ENCODE data around the gene NSL1. TPM values are rescaled to one million over a fixed set of nuclear protein-coding genes. Genes with fewer than 3 reads are reported as not detected.
"Not testable (repeated sequence)": the region's sequence is repeated elsewhere in the genome, so short reads cannot be mapped to it uniquely, and the experiment has no call there.

Gene NSL1
- total RNA-seq, 1 donor from 2014 or later, result 25.3 TPM

DNA sequence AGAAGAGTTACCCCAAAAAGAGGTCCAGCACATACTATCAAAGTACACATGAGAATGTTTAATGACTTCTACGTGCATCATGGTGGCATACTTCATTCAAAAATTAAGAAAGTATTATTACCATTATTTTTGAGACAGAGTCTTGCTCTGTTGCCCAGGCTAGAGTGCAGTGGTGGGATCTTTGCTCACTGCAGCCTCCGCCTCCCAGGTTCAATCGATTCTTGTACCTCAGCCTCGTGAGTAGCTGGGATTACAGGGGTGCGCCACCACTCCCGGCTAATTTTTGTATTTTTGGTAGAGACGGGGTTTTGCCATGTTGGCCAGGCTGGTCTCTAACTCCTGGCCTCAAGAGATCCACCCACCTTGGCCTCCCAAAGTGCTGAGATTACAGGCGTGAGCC is 79.6 kb downstream of the NSL1 start:
- DNase-seq (ENCODE audit: low read depth in 2 of 2), result not testable (repeated sequence)

DNA sequence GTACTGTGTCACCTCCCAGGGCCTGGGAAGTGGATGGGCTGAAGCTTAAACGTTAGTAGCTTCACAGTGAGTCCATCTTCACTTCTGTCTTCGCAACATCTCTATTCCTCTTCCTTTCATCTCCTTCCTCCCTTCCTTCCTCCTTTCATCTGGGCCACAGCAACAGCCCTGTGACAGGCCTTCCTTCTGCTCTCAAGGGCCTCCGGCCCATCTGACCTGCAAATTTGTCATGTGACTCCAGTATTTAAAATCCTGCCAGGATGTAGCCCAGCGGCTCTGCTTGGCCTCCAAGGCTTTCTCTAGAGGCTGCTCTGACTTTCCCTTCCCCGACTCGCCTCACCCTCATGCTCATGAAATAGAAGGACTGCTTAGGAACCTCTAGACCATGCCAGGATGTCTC is 81.0 kb downstream of the NSL1 start:
- no peak for DNase-seq (ENCODE audit: low read depth in 2 of 2)

DNA sequence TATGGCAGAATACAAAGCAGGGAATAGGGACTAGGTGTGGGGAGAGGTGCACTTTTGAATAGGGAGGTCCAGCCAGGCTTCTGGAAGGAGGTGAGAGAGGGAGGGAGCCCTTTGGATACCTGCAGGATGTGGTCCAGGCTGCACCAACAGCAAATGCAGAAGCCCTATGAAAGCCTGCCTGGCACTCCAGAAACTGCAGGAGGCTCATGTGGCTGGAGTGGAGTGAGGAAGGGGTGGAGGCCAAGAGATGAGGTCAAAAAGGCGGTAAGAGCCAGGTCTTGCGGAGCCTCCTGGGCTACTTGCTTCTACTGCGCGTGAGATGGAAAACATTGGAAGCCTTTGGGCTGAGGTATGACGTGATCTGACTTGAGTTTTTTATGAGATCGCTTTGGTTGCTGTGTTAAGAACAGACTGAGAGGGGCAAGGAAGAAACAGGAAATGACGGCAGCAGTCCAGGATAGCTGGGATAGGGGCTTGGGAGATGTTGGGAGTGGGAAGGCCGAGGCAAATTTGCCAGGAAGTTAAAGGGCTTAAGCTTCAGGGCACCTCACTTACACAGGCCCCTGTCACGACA is 87.5 kb downstream of the NSL1 start:
- DNase-seq (ENCODE audit: low read depth in 2 of 2), result no peak

DNA sequence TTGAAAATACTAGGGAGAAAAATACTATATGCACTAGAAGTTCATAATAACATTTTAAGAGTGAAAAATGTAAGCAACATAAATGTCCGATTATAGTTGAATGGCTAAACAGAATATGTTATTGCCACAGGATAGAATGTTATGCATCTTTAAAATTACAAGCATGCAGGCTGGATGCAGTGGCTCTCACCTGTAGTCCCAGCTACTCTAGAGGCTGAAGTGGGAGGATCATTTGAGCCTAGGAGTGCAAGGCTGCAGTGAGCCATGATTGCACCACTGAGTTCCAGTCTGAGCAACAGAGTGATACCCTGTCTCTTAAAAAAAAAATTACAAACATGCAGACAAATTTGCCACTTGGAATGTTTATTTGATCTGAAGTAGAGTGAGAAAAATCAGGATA is 88.9 kb downstream of the NSL1 start:
- DNase-seq (ENCODE audit: low read depth in 2 of 2), result no peak

DNA sequence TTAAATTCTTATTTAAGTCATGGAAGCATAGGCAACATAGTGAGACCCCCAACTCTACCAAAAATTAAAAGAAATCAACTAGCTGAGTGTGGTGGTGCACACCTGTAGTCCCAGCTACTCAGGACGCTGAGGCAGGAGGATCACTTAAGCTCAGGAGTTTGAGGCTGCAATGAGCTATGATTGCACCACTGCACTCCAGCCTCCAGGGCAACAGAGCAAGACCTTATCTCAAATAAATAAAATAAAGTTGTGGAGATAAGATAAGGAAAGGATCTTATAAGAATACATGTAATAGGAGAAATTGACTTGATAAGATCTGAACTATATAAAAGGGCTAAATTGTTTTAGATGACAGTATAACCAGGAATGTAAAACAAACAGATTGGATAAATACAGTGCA is 89.7 kb downstream of the NSL1 start:
- DNase-seq (ENCODE audit: low read depth in 2 of 2), result no peak

DNA sequence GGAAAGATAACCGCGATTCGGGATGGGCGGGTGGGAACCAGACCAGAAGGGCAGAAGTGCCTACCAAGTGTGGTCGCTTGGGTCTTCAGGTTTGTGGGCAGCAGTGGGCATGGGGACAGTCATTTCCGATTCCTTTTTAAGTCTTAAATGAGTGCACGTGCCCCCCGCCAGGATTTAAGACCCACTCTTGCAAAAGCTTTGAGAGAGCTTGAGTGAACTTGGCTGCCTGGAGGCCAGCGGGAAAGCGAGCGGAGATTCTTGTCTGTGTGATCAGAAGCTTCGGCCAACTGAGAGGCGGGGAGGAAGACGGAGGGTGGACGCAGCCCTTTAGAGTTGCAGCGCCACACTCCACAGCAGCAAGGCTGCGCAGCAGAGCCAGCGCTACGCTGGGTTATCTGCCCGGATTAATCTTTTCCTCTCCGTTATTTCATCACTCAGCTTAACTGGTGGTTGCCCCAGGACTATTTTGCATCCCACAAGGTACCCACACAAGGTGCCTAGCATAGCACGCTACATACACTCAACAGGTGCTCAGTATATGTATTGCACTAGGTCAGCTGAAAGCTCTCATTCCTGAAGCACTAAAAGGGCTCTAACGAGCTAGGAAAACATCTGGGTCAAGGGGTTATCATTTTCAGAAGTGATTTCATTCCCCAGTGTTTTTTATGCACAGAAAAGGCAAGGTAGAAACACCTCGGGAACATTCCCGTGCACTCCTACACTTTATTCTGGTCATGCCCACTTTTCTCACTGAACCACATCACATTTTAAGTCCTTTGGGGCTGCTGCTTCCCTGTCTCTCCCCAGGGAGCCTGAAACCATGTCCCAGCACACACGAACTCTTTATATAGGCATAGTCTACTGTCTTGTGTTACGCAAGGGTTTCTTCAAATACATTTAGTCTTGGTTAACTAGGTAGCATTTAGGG is 90.4 kb downstream of the NSL1 start:
- peak in 1 of 2 donors; percentile 60 for DNase-seq (ENCODE audit: low read depth in 2 of 2)

DNA sequence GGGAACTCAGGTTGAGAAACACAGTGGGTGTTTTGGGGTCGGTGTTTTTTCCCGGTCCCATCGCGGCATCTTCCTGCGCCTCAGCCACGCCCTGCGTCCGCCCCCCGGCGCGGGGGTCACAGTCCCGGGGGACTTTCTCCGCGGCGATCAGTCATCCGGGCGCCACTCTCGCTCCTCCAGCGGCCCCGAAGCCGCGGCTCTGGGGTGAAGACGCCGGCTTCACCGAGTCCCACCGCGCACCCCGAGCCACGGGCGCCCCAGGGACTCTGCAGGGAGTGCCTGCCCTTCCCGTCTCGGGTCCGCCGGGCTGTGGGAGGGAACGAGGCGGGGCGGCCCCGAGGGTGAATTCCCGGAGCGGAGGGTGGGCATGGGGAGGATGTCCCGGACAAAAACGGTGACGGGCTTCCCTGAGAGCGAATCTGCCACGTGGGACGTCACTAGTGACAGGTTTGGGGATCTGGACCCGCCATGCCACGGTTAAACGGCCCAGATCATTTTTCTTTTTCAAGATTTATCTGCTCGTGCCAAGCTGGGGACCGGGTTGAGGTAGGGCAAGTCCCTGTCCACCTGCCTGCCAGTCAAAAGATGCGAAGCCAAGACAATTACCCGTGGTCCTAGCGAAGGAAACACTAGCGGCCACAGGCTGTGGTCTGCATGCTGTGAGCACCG is 91.2 kb downstream of the NSL1 start:
- peak in 1 of 2 donors; percentile 35 for DNase-seq (ENCODE audit: low read depth in 2 of 2)

DNA sequence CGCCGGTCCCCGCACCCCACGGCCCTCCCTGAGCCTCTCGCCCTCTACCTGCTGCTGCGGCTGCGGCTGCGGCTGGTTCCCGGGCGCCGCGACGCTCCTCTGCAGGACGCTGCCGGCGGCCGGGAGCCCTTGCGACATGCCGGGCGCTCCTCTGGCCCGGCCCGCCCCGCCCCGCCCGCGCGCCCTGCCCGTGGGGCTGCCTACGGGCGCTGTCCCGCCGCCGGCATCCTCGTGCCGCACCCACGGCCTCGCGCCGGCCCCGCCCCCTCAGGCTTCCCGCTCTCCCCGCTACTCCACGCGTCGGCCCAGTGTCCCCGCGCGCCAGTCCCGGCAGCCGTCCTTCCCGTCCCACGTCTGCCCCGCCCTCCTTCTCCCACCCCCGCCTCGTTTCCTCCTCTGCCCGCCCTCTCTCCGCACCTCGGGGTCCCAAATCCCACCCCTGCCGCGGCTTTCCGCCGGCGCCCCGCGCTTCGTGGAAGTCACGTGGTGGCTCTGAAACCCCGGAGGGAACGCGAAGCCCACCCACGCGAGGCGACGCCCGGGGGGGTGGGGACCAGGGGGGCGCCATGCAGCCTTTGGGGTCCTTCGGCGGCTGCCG is 91.9 kb downstream of the NSL1 start, which contains the start of gene BATF3:
Gene BATF3 (minus strand): TSS at position 216 of the 598 bp plus-strand sequence. CDS start 78 bp downstream, at position 138.
- DNase-seq (ENCODE audit: low read depth in 2 of 2), result peak in 1 of 2 donors; percentile 30

DNA sequence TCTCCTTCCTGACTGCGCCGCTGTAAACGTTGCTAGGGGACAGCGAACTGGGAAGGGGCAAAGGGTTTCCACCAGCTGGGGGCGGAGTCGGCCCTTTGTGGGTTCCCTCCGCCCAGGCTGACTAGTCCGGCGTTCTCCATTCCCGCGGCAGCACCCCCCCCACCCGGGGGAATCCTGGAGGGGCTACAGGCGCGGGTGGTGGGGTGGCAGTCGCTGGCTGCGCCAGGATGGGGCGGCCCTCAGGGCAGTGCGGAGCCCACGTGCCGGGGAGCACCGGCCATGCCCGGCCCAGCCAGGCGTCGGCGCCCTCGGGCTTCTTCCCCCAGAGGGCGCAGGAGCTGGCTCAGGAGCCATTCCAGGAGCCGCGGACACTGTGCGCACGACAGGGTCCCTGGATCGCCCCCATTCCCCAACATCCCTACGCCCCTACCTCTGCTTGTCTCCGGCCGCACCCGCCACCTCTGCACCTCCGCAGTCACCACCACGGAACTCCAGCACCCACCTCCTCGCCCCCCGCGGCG is 92.4 kb downstream of the NSL1 start:
- peak in 1 of 2 donors; percentile 36 for DNase-seq (ENCODE audit: low read depth in 2 of 2)

DNA sequence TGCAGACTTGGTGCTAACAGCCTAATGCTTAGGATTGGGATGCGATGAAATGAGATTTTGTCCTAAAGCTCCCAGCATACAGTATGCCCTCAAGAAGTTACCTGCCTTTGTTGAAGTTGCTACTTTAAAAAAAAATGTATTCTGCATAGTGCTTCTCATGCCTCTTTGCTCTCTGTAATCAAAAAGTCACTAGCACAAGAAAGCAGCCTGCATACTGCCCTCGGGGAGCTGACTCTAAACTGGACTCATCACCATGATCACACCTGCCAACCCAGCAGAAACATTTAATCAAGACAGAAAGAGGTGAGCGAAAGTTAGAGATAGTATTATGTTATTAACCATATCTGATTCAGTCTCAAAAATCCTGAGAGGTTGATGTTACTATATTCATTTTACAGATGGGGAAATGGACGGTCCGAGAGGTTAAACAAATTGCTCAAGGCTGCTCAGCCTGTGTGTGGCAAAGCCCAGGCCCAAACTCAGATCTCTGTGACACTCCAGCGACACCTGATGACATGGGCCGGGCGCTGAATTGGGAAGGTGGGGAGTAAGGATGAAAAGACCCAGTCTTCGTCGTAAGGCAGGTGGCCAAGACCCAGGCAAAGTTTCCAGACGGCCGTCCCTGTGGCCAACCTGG is 93.0 kb downstream of the NSL1 start:
- DNase-seq (ENCODE audit: low read depth in 2 of 2), result no peak

DNA sequence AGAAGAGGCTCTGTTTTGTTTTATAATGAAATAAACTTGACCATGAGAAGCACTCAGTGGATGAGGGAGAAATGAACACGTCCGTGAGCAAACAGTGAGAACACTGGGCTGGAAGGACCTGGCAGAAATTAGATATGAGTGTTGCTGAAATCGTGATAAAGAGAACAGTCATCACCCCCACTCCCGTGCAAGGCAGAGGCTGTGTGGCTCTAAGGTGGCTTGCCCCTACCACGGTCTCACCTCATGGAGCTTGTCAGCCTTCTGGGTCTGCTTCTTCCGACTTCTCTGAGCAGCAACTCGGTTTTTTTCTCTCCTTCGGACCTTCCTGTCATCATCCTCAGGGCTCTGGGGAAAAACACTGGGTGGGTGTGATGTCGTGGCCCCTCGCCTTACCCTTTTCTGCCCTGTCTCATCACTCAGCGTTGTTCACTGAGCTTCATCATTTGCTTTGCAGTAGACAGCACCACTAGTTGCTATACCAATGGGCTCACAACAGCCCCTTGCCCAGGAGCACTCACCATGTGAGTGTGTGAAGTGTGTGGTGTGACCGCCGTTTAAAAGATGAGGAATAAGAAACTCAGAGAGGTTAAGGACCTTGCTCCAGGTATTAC is 94.8 kb downstream of the NSL1 start:
- DNase-seq (ENCODE audit: low read depth in 2 of 2), result no peak

DNA sequence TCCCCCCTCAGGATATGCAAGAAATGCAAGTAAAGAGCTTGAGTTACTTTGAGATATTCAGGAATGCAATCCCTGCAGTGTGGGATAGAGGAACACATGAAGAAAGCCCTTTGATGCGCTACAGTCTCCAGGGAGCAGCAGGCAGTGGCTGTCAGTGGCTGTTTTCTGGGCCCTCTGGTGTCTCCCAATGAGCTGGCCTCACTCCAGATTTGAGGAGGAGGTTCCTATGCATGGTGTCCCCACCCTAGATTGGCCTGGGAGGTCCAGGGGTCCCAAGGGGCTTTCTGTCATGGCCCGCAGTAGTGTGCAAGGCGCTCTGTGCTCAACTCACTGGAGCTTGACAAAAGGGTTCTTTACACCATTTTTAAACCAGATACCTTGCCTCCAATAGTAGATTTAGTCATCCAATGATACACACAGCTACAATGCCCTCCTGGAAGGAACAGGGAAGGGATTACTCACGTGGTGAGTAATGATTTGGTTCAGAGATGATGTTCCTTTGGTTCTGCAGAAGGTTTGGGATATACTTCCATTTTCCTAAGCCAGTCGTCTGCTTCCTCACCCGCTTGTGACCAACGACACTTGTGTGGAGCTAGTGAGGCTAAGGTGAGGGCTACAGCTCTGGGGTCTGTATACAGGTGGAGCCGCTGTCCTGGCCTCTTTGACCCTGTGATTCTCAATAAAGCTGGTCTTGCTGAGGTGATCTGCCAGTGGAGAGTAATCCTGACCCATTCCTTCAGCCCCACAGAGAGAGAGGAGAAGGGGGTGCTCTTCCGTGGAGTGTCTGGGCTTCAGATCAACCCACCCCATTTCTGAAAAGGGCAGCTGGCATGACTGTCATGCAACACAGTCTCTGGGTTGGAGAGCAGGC is 98.6 kb downstream of the NSL1 start:
- no peak for DNase-seq (ENCODE audit: low read depth in 2 of 2)

DNA sequence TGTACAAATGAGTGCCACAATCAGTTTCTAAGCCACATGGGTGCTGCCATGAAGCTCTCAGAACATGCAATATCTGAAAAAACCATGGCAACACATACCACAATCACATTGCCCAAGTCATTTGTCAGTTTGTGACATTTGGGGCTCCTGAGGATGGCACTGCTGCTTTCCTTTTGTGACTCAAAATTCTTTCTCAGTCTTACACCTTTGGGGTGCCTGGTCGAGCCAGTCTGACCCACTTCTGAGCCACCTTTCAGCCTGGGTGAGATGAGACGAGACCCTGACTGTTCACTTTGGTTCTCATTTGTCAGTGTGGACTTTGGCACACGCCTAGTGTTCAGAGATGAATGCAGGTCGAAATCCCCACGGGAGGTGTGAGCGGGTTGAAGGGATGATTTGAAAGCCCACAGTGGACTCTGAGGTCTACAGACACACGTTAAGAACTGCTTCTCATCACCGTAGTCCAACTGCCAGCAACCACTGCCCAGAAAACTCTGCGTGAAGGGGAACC is 100.0 kb downstream of the NSL1 start:
- DNase-seq (ENCODE audit: low read depth in 2 of 2), result no peak

DNA sequence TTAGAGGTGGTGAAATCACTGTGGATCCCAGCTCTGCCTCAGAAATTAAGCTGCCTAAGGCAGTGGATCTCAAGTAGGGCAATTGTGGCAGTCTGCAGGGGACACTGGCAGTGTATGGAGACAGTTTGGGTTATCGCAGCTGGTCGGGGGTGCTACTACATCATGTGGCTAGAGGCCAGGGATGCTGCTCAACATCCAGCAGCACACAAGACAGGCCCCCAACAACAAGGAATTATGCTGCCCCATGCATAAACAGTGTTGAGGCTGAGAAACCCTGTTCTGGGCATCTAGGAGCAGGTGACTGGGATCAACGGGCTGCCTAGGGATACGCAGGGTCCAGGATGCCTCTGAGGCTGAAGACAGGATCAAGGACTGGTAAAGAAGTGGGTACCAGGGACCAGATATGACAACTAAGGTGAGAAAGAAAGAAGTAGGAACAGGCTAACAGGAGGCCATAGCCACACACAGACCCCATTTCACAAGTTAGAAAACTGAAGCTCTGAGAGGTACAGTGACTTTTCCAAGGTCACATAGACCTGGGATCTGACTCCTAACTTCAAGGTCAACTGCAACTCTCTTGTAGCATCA is 100.7 kb downstream of the NSL1 start:
- DNase-seq (ENCODE audit: low read depth in 2 of 2), result no peak

DNA sequence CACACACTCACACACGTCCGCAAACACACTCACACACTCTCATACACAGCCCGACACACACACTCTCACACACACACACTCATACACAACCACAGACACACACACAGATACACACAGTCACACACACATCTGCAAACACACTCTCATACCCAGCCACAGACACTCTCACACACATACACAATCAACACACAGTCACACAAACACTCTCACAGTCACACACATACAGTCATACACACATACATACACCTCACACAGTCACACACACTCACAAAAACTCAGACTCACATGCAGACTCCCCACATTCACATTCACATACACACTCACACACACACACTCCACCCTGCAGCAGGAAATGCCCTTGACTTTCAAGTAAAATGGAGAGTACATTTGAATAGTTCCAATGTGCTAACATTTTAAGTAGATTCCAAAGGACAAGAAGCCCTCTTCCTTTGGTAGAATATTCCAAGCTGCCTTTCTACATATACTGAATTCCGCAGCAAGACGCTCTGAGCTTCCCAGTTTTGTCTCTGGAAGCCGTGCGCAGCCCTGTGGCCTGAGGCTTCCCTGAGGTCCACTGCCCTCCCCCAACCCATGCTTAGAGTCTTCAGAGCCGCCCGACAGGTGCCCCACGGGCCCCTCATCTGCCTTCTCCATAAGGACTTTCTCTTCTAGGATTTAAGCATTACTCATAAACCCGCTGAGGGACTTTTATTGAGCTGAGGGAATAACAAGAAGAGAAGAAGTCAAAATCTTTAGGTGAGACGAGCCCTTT is 101.6 kb downstream of the NSL1 start:
- no peak for DNase-seq (ENCODE audit: low read depth in 2 of 2)

DNA sequence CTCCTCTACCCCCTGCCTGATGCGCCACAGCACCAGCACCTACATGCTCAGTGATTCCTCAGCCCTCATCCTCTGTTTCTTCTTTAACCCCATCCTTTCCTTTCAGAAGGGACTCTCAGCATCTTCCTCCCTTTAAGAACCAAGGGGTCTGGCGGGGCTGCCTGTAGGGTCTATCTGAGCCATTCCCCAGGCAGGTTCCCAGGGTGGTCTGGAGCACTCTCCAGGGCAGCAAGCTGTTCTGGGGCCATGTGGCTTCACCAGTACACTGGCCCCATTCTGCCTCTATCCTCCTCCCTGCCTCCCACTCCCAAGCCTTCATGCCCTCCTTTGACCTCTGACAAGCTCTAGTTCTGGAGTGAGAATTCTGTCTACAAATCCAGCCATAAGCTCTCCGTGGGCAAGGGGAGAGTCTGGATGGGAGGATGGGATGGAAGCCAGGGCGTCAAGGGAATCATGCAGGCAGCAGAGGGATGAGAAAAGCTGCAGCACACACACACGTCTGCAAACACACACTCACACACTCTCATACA is 102.3 kb downstream of the NSL1 start:
- no peak for DNase-seq (ENCODE audit: low read depth in 2 of 2)

DNA sequence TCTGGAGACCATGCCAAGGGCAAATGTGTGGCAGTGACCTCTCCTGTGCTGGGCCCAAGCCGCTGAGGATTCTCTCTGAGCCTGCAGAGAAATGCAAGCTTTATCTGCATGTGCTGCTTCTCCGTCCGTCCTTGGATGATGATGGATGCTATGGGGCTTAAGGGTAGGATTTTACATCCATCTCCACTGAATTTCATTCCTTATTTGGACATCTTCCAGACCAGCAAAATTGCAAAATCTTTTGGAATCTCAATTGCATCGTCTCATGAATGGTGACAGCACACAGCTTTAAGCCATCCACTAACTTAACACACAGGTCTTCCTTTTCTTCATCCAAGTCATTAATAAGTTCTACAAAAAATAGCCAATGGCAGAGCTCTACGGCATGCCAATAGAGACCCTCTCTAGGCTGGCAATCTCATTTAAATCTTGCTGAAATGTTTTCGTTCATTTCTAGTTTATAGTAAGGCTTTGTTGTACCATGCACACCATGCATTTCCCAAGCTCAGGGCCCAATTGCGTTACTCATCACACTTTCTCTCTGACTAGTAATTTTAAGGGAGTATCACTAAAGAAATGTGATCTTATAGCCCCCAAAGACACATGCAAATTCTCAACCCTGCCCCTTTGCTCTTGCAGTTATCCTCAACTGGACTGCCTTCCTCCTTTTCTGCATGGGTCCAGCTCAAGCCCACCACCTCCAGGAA is 103.1 kb downstream of the NSL1 start:
- DNase-seq (ENCODE audit: low read depth in 2 of 2), result no peak
